ENCODE measurements around the gene RNF208.
A peak's percentile ranks its signal among the peaks of the same experiment; 100 is the strongest.
"Not testable (repeated sequence)": the region's sequence is repeated elsewhere in the genome, so short reads cannot be mapped to it uniquely, and the experiment has no call there.

The RNF208 gene

DNA sequence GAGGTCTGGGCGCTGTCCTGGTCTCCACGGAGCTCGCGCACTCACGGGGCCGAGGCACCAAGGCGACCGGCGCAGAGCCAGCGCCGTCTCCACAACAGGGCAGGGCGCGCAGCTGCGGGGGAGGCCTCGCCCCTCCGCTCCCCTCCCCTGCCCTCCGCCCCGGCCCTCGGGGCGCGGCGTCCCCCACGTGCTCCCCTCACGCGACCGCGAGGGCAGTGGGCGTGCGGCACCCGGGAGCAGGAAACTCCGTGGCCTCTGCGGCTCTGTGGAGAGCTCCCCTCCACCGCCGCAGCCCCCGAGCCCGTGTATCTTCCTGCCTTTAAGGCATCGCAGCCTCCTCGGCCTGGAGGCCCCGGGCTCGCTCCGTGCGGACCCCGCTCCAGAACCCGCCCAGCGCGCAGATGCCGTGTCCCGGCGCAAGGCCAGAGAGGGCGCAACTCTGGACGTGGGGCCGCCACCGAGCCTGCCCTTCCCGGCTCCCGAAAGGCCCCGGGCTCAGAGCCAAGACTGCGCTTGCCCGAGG is 18.3 kb upstream of the RNF208 start:
- peak; percentile 57 for DNase-seq (ENCODE audit: low read depth)

DNA sequence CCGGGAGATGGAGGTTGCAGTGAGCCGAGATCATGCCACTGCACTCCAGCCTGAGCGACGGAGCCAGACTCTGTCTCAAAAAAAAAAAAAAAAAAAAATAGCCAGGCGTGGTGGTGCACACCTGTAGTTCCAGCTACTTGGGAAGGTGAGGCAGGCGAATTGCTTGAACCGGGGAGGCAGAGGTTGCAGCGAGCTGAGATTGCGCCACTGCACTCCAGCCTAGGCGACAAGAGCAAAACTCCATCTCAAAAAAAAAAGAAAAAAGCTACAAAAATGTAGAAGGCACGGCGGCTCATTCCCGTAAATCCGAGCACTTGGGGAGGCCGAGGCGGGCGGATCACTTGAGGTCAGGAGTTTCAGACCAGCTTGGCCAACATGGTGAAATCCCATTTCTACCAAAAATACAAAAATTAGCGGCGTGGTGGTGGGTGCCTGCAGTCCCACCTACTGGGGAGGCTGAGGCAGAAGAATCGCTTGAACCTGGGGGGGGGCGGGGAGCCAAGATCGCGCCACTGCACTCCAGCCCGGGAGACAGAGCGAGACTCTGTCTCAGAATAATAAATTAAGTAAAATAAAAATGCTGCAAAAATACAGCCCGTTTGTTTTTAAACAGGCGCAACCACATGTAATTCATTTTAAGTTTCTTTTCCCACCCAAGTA is 17.6 kb upstream of the RNF208 start:
- DNase-seq (ENCODE audit: low read depth): not testable (repeated sequence)

DNA sequence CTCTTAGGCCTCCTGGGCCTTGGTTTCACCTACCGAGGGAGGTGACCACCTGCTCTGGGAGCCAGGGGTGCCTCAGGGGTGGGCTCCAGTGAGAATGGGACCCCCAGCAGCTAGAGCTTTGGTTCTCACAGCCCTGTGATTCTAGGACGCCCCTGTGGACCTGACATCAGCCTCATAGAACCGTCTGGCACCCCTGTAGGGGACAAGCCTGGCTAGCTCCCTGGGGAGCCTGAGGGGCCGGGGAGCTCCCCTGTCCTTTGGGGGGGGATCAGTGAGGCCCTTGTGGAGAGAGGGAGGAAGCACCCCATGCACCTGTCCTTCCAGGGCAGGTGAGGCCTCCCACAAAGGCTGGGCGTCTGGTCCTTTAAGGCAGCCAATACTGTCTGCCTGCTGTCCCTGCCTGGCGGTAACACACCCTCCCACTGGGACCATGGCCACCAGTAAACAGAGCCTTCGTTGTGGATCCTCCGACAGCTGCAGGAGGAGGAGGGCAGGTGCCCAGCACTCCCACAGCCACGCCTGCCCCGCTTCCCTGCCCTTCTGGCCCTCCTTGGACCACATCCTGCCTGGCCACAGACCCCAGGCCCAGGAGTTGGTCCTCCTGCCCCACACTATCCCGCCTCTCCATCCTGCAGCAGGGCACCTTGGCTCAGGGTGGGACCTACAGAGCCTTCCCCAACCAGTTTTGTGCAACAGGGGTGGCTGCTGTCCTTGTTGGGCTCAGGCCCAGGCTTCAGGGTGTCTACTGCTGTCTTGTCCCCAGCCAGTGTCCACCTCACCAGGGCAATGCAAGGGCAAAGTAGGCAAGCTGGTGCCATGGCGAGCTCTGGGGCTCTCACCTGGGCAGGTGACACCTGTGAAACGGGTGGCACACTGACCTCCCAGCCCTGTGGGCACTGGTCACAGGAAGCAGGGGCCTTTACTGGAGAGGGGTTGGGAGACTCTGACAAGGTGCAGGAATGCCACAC is 16.0 kb upstream of the RNF208 start:
- DNase-seq (ENCODE audit: low read depth): no peak

DNA sequence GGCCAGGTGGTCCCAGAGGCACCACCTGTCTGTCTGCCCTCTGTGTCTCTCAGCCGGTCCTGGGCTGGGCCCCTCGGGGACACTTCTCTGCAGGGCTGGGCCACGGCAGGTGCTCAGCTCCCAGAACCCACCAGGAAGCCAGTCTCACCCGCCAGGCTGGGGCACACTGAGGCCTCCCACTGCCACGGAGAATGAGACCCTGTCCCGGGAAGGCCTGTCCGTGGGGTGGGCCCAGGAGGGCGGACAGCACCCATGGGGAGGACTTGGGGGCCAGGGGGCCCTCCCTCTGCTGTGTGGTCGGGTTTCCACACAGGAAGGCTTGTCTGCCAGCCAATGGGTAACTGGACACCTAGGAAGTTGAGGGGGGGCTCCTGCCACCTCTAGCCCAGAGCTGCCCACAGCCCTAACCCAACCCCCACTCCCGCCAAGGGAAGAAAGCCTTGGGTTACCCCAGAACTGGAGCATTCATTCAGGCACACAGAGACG is 14.9 kb upstream of the RNF208 start:
- no peak for DNase-seq (ENCODE audit: low read depth)

DNA sequence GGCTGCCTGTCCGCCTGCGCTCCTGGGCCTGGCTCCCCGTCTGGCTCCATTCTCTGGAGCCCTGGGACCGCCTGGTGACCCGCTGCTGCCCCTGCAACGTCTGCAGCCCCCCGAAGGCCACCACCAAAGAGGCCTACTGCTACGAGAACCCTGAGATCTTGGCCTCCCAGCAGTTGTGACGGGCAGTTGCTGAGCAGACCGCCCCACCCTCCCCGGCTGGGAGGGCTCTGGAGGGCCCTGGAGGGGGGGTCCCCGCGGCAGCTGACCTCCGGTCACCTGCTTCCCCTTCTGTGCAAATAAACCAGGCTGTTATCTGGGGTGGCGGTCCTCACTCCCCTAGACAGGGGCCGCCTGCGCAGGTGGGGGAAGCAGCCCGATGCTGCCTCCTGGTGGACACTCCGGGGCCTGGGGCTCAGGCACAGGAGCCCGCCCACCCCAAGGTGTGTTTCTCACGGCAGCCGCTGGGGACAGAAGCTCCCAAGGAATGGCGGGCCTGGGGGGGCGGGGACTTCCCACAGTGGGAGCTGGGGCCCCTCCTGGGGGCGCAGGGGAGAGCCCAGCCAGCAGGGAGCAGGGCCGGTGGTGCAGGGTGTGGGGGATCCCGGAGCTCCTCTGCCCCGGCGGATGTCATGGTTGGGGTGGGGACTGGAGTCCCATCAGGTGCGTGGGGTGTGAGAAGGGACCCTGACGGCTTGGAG is 14.3 kb upstream of the RNF208 start:
- DNase-seq (ENCODE audit: low read depth): no peak

DNA sequence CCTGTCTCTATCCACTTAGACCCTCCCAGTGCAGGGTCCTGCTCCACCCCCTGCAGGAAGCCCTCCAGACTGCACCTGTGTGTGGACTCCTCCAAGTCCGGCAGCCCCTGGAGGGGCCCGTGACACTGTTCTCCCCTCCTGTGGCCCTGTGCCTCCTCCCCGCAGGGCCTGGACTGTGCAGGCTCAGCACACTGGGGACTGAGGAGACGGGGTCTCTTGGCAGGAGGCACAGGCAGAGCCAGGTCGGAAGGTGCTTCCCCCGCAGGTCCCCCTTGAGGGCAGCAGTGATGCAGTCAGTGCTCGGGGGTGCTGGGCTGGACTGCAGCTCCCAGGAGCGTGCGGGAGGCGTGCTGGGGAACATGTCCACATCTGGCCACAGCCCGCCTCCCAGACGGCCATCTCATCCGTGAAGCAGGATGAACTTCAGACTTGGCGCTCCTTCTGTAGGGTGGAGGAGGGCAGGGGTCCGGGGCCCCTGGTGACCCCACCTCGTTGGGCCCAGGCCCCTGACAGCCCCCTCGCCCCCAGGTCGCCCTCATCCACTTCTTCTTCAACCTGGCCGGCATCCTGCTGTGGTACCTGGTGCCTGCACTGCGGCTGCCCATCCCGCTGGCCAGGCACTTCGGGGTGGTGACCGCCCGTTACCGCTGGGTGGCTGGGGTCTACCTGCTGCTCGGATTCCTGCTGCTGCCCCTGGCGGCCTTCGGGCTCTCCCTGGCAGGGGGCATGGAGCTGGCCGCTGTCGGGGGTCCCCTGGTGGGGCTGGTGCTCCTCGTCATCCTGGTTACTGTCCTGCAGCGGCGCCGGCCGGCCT is 13.6 kb upstream of the RNF208 start:
- no peak for DNase-seq (ENCODE audit: low read depth)

DNA sequence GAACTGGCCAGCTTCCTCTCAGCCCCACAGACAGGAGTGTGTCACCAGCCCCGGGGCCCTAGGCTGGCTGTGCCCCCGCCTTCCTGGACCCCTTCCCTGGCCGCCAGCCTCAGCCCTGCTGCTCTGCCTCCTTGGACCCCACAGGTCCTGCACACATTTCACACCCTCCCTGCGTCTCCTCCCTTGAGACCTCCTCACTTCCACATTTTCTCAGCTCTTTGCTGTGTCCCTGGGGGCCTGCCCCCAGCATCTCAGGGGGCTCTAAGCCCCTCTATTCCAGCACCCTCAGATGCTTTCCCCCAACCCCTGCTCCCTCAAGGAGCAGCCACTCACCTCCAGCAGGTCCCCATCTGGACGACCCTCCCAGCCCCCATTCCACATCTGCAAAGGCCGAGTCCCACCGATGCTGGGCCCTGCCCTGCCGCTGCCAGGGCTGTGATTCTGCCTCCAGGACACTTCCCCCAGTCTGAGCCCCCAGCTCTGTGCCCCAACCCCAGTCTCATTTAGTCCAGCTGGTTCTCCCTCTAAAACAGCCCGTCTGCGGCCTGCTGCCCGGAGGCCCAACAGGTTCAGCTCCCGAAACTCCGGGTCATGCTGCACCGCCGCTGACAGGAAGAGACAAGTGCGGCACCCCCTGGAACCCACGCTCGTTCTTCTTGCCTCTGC is 12.9 kb upstream of the RNF208 start:
- no peak for DNase-seq (ENCODE audit: low read depth)

DNA sequence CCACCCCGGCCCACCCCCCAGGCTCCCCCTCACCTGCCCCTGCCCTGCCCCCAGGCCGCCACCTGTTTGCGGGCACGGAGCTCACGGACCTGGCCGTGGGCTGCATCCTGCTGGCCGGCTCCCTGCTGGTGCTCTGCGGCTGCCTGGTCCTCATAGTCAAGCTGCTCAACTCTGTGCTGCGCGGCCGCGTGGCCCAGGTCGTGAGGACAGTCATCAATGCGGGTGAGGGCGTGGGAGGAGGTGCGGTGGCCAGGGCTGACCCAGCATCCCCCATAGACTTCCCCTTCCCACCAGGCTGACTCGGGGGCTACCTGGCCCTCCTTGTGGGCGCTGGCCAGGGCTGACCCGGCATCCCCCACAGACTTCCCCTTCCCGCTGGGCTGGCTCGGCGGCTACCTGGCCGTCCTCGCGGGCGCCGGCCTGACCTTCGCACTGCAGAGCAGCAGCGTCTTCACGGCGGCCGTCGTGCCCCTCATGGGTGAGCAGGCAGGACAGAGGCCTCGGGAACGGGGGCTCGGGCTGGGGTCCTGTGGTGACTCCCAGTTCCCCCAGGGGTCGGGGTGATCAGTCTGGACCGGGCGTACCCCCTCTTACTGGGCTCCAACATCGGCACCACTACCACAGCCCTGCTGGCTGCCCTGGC is 12.1 kb upstream of the RNF208 start:
- DNase-seq (ENCODE audit: low read depth): no peak

DNA sequence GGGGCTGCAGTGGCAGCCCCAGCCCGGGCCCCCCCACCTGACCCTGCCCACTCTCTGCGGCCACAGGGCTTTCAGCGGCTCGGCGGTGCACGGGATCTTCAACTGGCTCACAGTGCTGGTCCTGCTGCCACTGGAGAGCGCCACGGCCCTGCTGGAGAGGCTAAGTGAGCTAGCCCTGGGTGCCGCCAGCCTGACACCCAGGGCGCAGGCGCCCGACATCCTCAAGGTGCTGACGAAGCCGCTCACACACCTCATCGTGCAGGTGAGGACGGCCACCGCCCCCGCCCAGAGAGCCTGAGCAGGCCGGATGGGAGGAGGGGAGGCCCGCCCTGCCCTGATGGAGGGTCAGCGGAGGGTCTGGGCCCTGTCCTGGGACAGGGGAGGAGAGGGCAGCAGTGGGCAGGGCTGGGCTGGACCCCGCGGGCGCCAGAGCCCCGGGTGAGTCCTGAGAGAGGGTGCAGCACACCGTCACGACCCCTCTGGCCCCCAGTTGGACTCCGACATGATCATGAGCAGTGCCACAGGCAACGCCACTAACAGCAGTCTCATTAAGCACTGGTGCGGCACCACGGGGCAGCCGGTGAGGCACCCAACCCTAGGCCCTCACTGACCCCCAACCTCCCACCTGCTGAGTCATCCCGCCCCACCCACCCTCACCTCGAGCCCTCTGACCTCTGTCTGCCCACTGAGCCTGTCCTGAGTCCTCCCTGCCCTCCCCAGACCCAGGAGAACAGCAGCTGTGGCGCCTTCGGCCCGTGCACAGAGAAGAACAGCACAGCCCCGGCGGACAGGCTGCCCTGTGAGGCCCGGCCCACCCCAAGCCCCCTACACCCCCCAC is 11.3 kb upstream of the RNF208 start:
- no peak for DNase-seq (ENCODE audit: low read depth)

DNA sequence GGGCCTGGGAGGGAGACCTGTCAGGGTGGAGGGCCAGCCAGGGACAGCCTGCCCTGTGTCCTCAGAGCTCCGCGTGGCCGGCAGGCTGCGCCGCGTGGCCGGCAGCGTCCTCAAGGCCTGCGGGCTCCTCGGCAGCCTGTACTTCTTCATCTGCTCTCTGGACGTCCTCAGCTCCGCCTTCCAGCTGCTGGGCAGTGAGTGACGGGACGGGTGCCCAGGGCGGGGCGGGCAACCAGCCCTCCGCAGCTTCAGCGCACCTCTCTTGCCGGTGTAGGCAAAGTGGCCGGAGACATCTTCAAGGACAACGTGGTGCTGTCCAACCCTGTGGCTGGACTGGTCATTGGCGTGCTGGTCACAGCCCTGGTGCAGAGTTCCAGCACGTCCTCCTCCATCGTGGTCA is 10.5 kb upstream of the RNF208 start:
- no peak for DNase-seq (ENCODE audit: low read depth)

DNA sequence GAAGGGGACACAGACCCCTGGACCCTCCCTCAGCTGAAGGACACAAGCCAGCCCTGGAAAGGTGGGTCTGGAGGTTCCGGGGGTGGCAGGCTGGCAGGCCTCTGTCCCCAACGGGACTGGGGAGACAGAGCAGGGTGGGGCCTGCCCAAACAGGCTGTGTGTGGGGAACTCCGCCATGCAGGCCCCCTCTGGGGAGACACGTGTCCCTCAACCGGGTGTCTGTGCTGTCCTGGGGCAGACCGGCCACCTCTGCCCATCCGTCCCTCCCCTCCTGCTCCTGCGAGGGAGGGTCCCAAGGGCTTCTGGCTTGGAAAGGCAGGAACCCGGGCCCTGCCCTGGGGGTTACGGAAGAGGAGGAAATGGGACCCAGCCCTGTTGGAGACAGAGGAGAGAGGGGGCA is 10.1 kb upstream of the RNF208 start:
- DNase-seq (ENCODE audit: low read depth): no peak

DNA sequence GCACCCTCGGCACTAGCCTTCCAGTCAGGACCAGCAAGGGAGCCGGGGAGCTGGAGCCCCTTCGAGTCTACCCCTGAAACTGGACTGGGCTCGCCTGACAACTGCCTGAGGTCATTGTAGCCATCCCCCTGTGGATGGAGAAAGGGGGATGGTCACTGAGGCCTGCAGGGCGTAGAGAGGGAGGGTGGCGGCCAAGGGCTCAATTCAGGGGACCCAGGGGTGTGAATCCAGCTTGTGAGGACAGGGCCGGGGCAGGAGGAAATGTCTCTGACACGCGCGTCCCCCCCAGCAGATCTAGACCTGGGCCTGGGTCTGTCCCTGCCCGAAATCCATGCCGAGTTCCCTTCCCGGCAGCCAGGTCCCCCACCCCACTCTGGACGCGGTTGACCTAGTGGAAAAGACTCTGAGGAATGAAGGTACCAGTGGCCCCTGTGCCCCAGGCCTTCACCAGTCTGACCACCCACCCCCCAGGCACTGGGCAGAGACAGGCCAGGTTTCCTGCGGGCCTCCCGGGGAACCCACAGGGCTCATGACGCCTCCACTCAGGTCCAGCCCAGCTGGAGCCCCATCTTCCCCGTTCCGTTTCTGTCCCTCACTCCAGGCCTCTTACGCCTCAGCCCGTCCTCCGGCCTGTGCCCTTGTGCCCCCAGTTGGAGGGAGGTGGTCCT is 9.5 kb upstream of the RNF208 start:
- DNase-seq (ENCODE audit: low read depth): no peak

DNA sequence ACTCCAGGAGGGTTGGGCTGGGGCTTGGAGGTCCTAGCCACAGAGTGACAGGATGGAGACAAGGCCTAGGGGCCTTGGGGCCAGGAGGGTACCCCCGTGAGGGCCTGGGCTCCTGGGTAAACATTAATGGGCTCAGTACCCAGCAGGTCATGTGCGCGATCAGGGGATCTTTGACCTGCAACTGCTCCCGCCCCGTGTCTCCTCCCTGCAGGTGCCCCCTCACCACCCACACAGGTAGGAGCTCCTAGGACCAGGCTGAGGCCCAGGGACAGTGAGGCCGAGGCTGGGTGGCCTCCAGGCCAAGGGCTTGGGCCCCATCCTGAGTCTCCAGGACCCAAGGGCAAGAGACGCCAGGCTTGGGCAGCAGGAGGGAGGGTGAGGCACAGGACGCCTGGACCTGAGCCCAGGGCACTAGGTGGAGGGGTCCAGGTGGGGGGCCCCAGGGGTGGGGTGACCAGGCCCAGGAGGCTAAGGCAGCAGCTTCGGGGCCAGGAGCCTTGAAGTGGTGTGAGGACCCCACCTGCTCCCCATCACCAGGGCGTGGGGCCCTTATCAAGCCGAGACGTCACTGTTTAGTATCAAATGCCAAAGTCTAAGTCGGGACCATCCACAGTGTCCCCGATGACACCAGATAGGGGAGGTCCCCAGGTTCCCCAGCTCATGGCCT is 8.8 kb upstream of the RNF208 start, which contains the start of gene SLC34A3:
SLC34A3 (plus strand) TSS at position 197 of the 667 bp plus-strand sequence. CDS start 802 bp downstream, outside the sequence.
- DNase-seq (ENCODE audit: low read depth): no peak

DNA sequence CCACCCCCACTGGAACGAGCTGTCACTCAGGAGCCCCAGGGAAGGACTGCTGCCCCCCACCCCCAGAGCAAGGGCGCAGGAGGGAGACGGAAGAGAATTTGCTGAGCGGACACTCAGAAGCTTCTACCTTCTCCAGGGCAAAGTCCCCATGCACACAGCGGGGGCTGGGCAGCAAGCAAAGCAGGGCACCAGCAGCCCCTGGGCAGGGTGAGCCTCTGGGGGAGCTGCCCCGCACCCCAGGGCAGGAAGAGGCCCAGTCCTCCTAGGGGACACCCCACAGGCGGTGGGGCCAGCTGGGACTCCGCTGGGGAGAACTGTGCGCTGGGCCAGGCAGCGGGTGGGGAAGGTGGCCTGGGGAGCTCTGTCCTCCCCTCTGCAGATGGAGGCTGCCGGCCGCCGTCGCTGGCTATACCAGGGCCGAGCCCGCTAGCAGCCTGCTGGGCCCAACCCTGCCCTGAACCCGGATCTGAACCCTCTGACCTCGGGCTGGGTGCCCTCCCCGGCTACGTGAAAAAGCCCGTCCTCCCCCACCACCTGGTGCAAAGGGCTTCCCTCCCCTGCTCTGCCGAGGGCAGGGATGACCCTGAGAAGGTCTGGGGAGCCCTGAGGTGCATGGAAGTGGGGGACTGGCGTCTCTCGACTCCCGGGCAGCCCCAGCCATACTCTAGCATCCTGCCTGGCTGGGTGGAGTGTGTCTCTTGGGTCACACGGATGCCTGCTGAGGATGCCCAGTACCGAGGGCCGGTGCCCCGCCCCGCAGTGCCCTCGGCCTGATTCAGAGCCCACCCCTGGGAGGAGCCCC is 8.1 kb upstream of the RNF208 start:
- DNase-seq (ENCODE audit: low read depth): no peak

DNA sequence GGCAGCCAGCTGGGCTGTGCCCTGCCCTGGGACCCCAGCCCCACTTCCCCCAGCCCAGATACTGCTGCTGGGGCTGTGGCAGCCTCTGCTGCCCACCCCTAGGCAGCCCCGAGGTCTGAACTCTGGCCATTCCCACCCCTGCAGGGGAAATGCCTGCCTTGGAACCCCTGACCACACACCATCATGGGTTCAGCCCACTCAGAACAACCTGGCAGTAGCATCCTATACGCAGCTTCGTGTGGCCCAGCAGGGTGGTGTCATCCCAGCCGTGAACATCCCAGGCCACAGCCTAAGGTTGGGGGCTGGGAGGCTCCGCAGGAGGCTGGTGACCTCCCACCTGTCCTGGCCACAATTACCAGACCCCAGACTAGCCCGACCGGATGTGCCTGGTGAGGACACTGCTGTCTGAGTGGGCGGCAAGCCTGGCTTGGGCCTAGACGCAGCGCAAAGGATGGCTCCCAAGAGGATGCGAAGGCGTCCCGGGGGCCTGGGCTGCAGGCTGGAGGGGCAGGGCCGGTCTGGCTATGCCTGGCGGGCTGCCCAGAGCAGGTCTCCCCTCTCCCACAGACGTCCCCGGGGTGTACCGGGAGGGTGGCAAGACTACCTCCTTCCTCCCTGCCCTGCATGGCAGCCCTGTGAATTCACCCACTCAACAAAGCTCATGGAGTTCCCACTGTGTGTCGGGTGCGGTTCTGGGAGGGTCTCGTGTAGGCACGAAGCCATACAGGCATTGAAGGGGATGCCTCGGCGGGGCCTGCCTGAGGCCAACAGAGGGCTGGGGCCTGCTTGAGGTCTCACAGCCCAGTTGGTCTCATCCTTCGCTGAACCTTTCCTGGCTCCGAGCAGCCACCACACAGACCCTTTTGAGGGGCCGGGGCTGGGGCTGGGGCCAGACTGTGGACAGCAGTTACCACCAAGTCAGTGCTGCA is 7.2 kb upstream of the RNF208 start:
- DNase-seq (ENCODE audit: low read depth): no peak

DNA sequence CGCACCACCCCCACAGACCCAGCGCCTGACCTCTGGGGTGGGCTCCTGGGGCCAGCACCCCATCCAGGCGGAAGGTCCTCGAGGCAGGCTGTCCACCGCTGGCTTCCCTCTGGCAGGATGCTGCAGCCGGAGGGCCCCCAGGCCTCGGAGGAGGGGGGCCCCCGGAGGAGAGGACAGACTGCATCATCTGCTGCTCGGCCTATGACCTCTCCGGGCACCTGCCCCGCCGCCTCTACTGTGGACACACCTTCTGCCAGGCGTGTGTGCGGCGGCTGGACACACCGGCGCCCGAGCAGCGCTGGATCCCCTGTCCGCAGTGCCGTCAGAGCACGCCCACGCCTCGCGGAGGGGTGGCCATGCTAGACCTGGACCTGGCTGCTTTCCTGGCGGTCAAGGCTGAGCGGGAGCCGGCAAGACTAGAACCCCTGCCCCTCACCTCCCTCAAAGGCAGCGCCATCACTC is 6.5 kb upstream of the RNF208 start:
- no peak for DNase-seq (ENCODE audit: low read depth)

Measured in HS-5 (cell line).